ENCODE data around the gene PQBP1.

DNA sequence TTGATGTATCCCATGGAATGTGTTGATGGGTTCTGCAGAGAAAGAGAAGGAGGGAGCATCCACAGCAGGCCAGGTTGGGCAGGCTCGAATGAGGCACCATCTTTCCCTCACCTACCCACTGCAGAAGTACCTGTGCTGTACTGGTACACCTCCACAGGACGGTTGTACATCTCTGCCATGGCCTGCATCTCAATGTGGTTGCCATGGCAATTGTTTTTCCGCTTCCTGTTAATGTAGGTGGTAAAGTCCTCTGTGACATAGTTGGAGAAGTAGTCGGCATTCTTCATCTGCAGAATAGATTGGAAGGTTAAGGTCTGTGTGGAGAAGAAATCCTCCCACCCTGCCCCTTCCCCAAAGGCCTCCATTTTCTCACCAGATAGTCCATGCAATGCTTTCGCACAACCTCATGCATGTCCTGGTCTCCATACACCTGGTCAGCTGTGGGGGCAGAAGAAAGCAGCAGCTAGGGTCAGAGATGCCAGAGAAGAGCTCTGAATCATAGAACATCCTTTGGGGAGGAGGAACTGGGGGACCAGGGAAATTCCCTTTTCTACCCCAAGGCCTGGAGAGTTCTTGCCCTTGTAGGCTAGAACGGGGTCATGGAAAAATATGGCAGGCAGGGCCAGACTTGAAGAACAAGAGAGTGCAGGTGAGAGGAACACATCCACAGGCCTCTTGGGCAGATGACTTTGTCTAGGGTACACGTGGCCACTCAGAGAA is 37.0 kb downstream of the PQBP1 start:
- TF ChIP-seq, protein P1, sequence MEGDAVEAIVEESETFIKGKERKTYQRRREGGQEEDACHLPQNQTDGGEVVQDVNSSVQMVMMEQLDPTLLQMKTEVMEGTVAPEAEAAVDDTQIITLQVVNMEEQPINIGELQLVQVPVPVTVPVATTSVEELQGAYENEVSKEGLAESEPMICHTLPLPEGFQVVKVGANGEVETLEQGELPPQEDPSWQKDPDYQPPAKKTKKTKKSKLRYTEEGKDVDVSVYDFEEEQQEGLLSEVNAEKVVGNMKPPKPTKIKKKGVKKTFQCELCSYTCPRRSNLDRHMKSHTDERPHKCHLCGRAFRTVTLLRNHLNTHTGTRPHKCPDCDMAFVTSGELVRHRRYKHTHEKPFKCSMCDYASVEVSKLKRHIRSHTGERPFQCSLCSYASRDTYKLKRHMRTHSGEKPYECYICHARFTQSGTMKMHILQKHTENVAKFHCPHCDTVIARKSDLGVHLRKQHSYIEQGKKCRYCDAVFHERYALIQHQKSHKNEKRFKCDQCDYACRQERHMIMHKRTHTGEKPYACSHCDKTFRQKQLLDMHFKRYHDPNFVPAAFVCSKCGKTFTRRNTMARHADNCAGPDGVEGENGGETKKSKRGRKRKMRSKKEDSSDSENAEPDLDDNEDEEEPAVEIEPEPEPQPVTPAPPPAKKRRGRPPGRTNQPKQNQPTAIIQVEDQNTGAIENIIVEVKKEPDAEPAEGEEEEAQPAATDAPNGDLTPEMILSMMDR (conservative IDR thresholded peaks at IDR 0.05 in 1 of 2, IDR thresholded peaks at IDR 0.05 in 1 of 2; ENCODE audit: low read depth in 1 of 2, low read length in 2 of 2), result no peak
- TF ChIP-seq EZH2 (IDR thresholded peaks at IDR 0.05; ENCODE audit: low read length, missing control alignments), result no peak
